H1 (cell line): Measurements from ENCODE around the gene MYRF. TPM values are rescaled to one million over a fixed set of nuclear protein-coding genes. Genes with fewer than 3 reads are reported as not detected.

ENCODE experiments used
- CTCF ChIA-PET: fragments of 300-600 bp; sonication (Branson Sonifier 250); formaldehyde crosslinking; loops from one replicate; lab custom pipeline; 2021; ENCODE audit not compliant: partially characterized antibody; lab: Charles Lee
- POLR2A ChIA-PET: fragments of 300-600 bp; sonication (Branson Sonifier 250); formaldehyde crosslinking; loops from one replicate; lab custom pipeline; 2021; ENCODE audit warnings: inconsistent platforms; ENCODE audit not compliant: partially characterized antibody; lab: Charles Lee
- DNase-seq, 2 experiments: peaks; one replicate each; pipeline versions ENCODE4 v3.0.0 to v3.0.0-alpha.2; 2010 to 2022; ENCODE audit warnings: low spot score in 2 of 2, low read depth in 1 of 2, mixed read lengths in 1 of 2
- FAIRE-seq: peaks from 2 replicates; lab custom pipeline; 2011; peaks lifted over from hg19 to GRCh38; lab: Jason Lieb, UNC
- H2AFZ ChIP-seq: 2 replicates; pipeline ENCODE4 v1.8.1; 2012; ENCODE audit warnings: low read length, inconsistent platforms
- H2AK5ac ChIP-seq: 2 replicates; pipeline ENCODE4 v1.6.1; 2013; ENCODE audit warnings: low read depth, low read length
- H2BK120ac ChIP-seq: replicated peaks from 2 replicates; pipeline ENCODE3; 2013; ENCODE audit warnings: low read depth, low read length, inconsistent platforms
- H2BK12ac ChIP-seq: 2 replicates; pipeline ENCODE4 v1.6.1; 2013; ENCODE audit warnings: low read depth, low read length
- H2BK15ac ChIP-seq: 2 replicates; pipeline ENCODE4 v1.6.1; 2013; ENCODE audit warnings: low read length
- H2BK20ac ChIP-seq: 2 replicates; pipeline ENCODE4 v1.6.1; 2013; ENCODE audit warnings: low read length
- H2BK5ac ChIP-seq: 2 replicates; pipeline ENCODE4 v1.6.1; 2013; ENCODE audit warnings: low read depth, low read length
- H3K14ac ChIP-seq: 2 replicates; pipeline ENCODE4 v1.6.1; 2013; ENCODE audit warnings: inconsistent platforms; ENCODE audit not compliant: insufficient read length
- H3K18ac ChIP-seq: 2 replicates; pipeline ENCODE4 v1.6.1; 2013; ENCODE audit warnings: low read length; ENCODE audit errors: extremely low read depth
- H3K23ac ChIP-seq: 2 replicates; pipeline ENCODE4 v1.6.1; 2013; ENCODE audit warnings: inconsistent platforms; ENCODE audit not compliant: insufficient read length
- H3K23me2 ChIP-seq: 2 replicates; pipeline ENCODE4 v1.6.1; 2013; ENCODE audit warnings: low read depth, low read length
- H3K27ac ChIP-seq: 2 replicates; pipeline ENCODE4 v1.6.1; 2011; ENCODE audit warnings: low read depth, low read length, inconsistent platforms
- H3K27me3 ChIP-seq, 4 experiments: replicated peaks in 1 of 4; 1 replicate in 1 of 4; 2 replicates in 3 of 4; pipeline versions ENCODE4 v1.6.1 to v1.8.1; 2011 to 2013; ENCODE audit warnings: low read length in 3 of 4, mild to moderate bottlenecking in 3 of 4, inconsistent platforms in 2 of 4, mixed read lengths in 2 of 4, moderate library complexity in 1 of 4; ENCODE audit not compliant: control insufficient read depth in 3 of 4, insufficient read depth in 3 of 4; ENCODE audit errors: extremely low read depth in 1 of 4
- H3K36me3 ChIP-seq, 4 experiments: 2 replicates each; pipeline versions ENCODE4 v1.6.1 to v1.8.1; 2011 to 2013; ENCODE audit warnings: mild to moderate bottlenecking in 4 of 4, low read length in 3 of 4, moderate library complexity in 2 of 4, control low read depth in 1 of 4, inconsistent platforms in 1 of 4; ENCODE audit not compliant: insufficient read depth in 4 of 4, control insufficient read depth in 2 of 4
- H3K4ac ChIP-seq: replicated peaks from 2 replicates; pipeline ENCODE3; 2013; ENCODE audit warnings: low read length, low read depth, mixed read lengths, inconsistent platforms; ENCODE audit not compliant: insufficient read length
- H3K4me1 ChIP-seq, 4 experiments: replicated peaks in 1 of 4; 1 replicate in 1 of 4; 2 replicates in 3 of 4; pipeline versions ENCODE4 v1.6.1 to v1.8.1; 2011 to 2013; ENCODE audit warnings: low read length in 3 of 4, inconsistent platforms in 2 of 4, mixed read lengths in 1 of 4; ENCODE audit not compliant: insufficient read depth in 4 of 4, control insufficient read depth in 3 of 4
- H3K4me2 ChIP-seq, 2 experiments: 2 replicates each; pipeline versions ENCODE4 v1.6.1 to v1.8.1; 2011 to 2013; ENCODE audit warnings: low read depth in 2 of 2, low read length in 2 of 2, control low read depth in 1 of 2, inconsistent platforms in 1 of 2, mild to moderate bottlenecking in 1 of 2; ENCODE audit not compliant: insufficient read depth in 1 of 2
- H3K4me3 ChIP-seq, 4 experiments: fragments of 200-600, 300-600 bp in 1 of 4; sonication (generic), shearing (Covaris generic), sonication (Bioruptor Twin) in 1 of 4; 2 replicates each; pipeline versions ENCODE4 v1.5.1 to v1.8.1; 2011 to 2016; ENCODE audit warnings: low read length in 4 of 4, low read depth in 3 of 4, control low read depth in 2 of 4, inconsistent platforms in 2 of 4, mild to moderate bottlenecking in 2 of 4, mixed read lengths in 1 of 4, moderate library complexity in 1 of 4; ENCODE audit not compliant: insufficient read depth in 2 of 4; ENCODE audit errors: extremely low read depth in 1 of 4
- H3K56ac ChIP-seq: replicated peaks from 2 replicates; pipeline ENCODE3; 2013; ENCODE audit warnings: low read depth, mild to moderate bottlenecking, mixed read lengths, low read length, inconsistent platforms; ENCODE audit not compliant: insufficient read length
- H3K79me1 ChIP-seq: 2 replicates; pipeline ENCODE4 v1.6.1; 2013; ENCODE audit warnings: low read depth, low read length, control low read depth
- H3K79me2 ChIP-seq, 2 experiments: 2 replicates each; pipeline versions ENCODE4 v1.6.1 to v1.8.1; 2012 to 2013; ENCODE audit warnings: low read length in 2 of 2, mild to moderate bottlenecking in 2 of 2, inconsistent platforms in 1 of 2; ENCODE audit not compliant: insufficient read depth in 2 of 2, control insufficient read depth in 1 of 2
- H3K9ac ChIP-seq, 4 experiments: replicated peaks in 1 of 4; 1 replicate in 1 of 4; 2 replicates in 3 of 4; pipeline versions ENCODE4 v1.6.1 to v1.8.1; 2011 to 2013; ENCODE audit warnings: low read depth in 3 of 4, low read length in 3 of 4, control low read depth in 2 of 4, mild to moderate bottlenecking in 2 of 4, moderate library complexity in 2 of 4, inconsistent platforms in 1 of 4; ENCODE audit errors: extremely low read depth in 1 of 4
- H3K9me3 ChIP-seq, 2 experiments: 2 replicates each; pipeline versions ENCODE4 v1.6.1 to v1.8.1; 2012 to 2013; ENCODE audit warnings: mild to moderate bottlenecking in 2 of 2, moderate library complexity in 2 of 2, control low read depth in 1 of 2, inconsistent platforms in 1 of 2, low read depth in 1 of 2, low read length in 1 of 2, mixed read lengths in 1 of 2; ENCODE audit not compliant: insufficient read depth in 2 of 2
- H4K20me1 ChIP-seq, 2 experiments: replicated peaks in 1 of 2; 2 replicates each; pipeline versions ENCODE3 to v1.8.1; 2011 to 2013; ENCODE audit warnings: inconsistent platforms in 2 of 2, low read length in 2 of 2, mild to moderate bottlenecking in 1 of 2; ENCODE audit not compliant: insufficient read depth in 2 of 2, control insufficient read depth in 1 of 2
- H4K5ac ChIP-seq: 2 replicates; pipeline ENCODE4 v1.6.1; 2013; ENCODE audit warnings: low read length, low read depth, mixed read lengths, inconsistent platforms; ENCODE audit not compliant: insufficient read length
- H4K8ac ChIP-seq: 2 replicates; pipeline ENCODE4 v1.8.0; 2013; ENCODE audit warnings: mild to moderate bottlenecking, moderate library complexity, low read length, inconsistent platforms; ENCODE audit not compliant: insufficient read depth; ENCODE audit errors: extremely low read depth
- H4K91ac ChIP-seq: replicated peaks from 2 replicates; pipeline ENCODE3; 2013; ENCODE audit warnings: low read length, mixed read lengths, inconsistent platforms; ENCODE audit not compliant: insufficient read length
- CHD2 ChIP-seq: IDR thresholded peaks from 2 replicates; pipeline ENCODE4 v1.6.1; 2012; ENCODE audit warnings: low read length, improper control_type of control experiment
- FOSL1 ChIP-seq: IDR thresholded peaks from 2 replicates; pipeline ENCODE4 v1.6.1; 2011; ENCODE audit warnings: mild to moderate bottlenecking, low read depth, low read length, moderate library complexity; ENCODE audit not compliant: insufficient read depth
- RNF2 ChIP-seq: fragments of 200-900, 300-1000 bp; sonication (generic); IDR thresholded peaks from 2 replicates; pipeline ENCODE4 v1.7.1; 2016; ENCODE audit warnings: borderline replicate concordance, low read depth, mild to moderate bottlenecking, antibody characterized with exemption, low read length; ENCODE audit not compliant: poor library complexity, severe bottlenecking; ENCODE audit errors: missing control alignments
- SAP30 ChIP-seq: fragments of 300-600 bp; sonication (generic); IDR thresholded peaks from 2 replicates; pipeline ENCODE4 v1.7.1; 2012; ENCODE audit warnings: low read length, moderate library complexity, mild to moderate bottlenecking, inconsistent platforms; ENCODE audit not compliant: insufficient read depth, insufficient replicate concordance
- TBP ChIP-seq: IDR thresholded peaks from 2 replicates; pipeline ENCODE4 v1.6.1; 2011; ENCODE audit warnings: low read depth, low read length, improper control_type of control experiment
- YY1 ChIP-seq: IDR thresholded peaks from 2 replicates; pipeline ENCODE4 v1.6.1; 2011; ENCODE audit warnings: low read depth, mild to moderate bottlenecking, low read length
- WGBS, 2 experiments: shearing (Covaris generic) in 1 of 2; methylation state at CpG; one replicate each; pipeline versions ENCODE4 v1.1.6 to v1.1.7; 2013 to 2015; ENCODE audit warnings: low lambda C conversion rate in 2 of 2, mixed read lengths in 2 of 2, inconsistent platforms in 1 of 2, low coverage in 1 of 2, missing lambda C conversion rate in 1 of 2; ENCODE audit not compliant: insufficient replicate concordance in 2 of 2, insufficient coverage in 1 of 2, insufficient read length in 1 of 2; ENCODE audit errors: extremely low coverage in 1 of 2, missing lambda C conversion rate in 1 of 2; 5-methylcytosine and 5-hydroxymethylcytosine counted together
- polyA plus RNA-seq, 7 experiments: library from polyadenylated mRNA; depleted of rRNA in 3 of 7; stranded (reverse) in 5 of 7; unstranded in 2 of 7; fragments of >200 nt in 5 of 7; fragments of 200-250 nt in 2 of 7; gene quantifications; 1 replicate in 5 of 7; 2 replicates in 1 of 7; 4 replicates in 1 of 7; pipeline versions ENCODE4 v1.2.1 to v1.2.3, GENCODE V29; 2011 to 2013; ENCODE audit warnings: missing spikeins in 2 of 7, mixed read lengths in 2 of 7
- total RNA-seq: library from RNA; stranded (reverse); fragmentation: NEBNext Ultra II Directional; extraction: Animal tissue kit (Norgen Biotek cat#: 25700); gene quantifications from 2 replicates; pipeline ENCODE4 v1.2.1, GENCODE V29; 2021

Gene MYRF
- total and polyA plus RNA-seq, 2 of the 8 experiments (the other 6 are each of a cell fraction or from before 2014, with no cell fraction given), result 6.0 to 6.1 TPM

DNA sequence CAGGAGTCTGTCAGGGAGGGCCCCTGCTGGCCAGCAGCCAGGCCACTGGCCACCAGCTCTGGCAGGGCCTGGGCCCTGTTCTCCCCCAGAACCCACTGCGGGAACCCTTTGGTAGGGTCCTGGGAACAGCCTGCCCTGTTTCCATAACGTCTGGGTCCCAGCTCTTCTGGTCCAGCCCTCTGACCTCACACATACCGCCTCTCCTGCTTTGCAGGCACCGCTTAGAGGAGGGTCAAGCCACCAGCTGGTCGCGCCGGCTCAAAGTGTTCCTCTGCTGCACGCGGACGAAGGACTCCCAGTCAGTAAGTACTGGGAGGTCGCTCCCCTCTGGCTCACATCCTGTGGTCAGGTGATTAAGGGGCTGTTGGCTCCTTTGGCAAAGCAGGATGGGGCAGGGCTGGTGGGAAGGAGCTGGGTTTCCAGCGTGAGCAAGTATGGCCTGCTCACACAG, 26.6 kb upstream of the MYRF start:
- Histone ChIP-seq H4K5ac (no peak overlapping the region), H4K8ac (no peak overlapping the region), H2BK12ac (no peak overlapping the region), H3K9ac (no peak overlapping the region), H3K4me3 (no peak overlapping the region), H3K23ac (no peak overlapping the region), H2BK20ac (no peak overlapping the region), H3K9me3 (no peaks in the 10 kb centered on the region), H3K18ac (no peak overlapping the region), H3K79me2 (no peaks in the 10 kb centered on the region), H3K27me3 (no peaks in the 10 kb centered on the region), H3K4ac (no peak overlapping the region), H2AK5ac (no peak overlapping the region), H2BK5ac (no peak overlapping the region), H3K23me2 (no peaks in the 10 kb centered on the region), H3K79me1 (no peaks in the 10 kb centered on the region; the same call in 1 of the 2 replicates), H2BK15ac (no peak overlapping the region), H2BK120ac (no peak overlapping the region), H2AFZ (no peak overlapping the region), H3K56ac (no peak overlapping the region), H3K14ac (no peak overlapping the region), H3K27ac (no peak overlapping the region), H3K4me2 (no peak overlapping the region), H4K91ac (no peak overlapping the region), H4K20me1 (peaks cover 0 to 9% of the 10 kb centered on the region in 2 experiments), H3K4me1 (no peaks in the 10 kb centered on the region), H3K36me3 (peaks cover 0 to 3% (median 0%) of the 10 kb centered on the region in 4 experiments; a peak in 2 of 8 replicates)
- no peak for DNase-seq
- POLR2A ChIA-PET, result interaction anchor here (1.2 kb wide), 1 partner anchor 14 kb away, joined by 3 read pairs; no protein-coding TSS in a partner anchor
- WGBS, 2 experiments, result 95% methylated on average over 12 of the region's 12 CpGs; no CpG with 5 or more reads in 1 of the 2 experiments
- no peak for FAIRE-seq
- CTCF ChIA-PET, result interaction anchor here (0.8 to 3.0 kb wide), 13 partner anchors 11 to 87 kb away, joined by 3 to 11 read pairs (median 4); no protein-coding TSS in a partner anchor
- TF ChIP-seq TBP (no peak), YY1 (no peak), CHD2 (no peak), FOSL1 (no peak), RNF2 (no peak), SAP30 (no peak)
